ENCODE results near the gene TAS2R20. TPM values are rescaled to one million over a fixed set of nuclear protein-coding genes. Genes with fewer than 3 reads are reported as not detected.
A peak's percentile ranks its signal among the peaks of the same experiment; 100 is the strongest.

TAS2R20 gene
- polyA plus RNA-seq, 1 donor (not counting 4 experiments of a cell fraction or from before 2014, with no cell fraction given) = 0.43 TPM

DNA sequence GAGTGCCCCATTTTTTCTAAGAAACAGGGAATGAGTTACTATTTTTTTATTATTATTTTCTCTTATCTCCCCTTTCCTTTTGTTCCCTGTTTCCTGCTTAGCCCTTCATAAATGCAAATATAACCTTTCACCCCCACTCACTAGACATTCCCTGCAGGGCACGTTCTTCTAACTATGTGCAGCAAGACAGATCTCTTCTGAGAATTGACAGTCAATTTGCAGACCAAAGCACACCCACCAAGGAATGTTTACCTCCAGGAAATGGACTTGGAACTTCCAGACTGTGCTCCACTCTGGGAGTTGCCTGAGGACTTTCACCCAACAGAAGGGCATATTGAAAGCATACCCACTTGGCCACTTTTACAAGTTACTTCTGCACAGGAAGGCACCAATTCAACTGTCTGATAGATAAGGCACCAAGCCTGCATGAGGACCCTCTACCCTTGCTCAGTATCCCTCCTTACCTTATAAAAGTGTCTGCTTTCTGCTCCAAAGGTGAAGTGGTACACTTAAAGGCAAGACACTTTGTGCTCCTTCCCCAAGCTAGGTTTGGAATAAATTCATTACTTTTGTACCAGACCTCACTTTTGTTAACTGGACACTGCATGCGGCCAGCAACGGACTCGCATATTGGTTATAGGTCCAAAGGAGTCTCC, 17.8 kb upstream of the TAS2R20 start:
- Histone ChIP-seq H3K4me2 (ENCODE audit: control insufficient read depth, extremely low read depth, insufficient read depth, low read depth, low read length) (no peak overlapping the region), H3K79me2 (ENCODE audit: control insufficient read depth, insufficient read depth, low read length) (no peaks in the 10 kb centered on the region), H3K9me1 (ENCODE audit: control insufficient read depth, extremely low read depth, insufficient read depth, low read length) (no peaks in the 10 kb centered on the region), H4K20me1 (ENCODE audit: control insufficient read depth, extremely low read depth, insufficient read depth, low read length) (no peaks in the 10 kb centered on the region), H3K4me1 (ENCODE audit: control insufficient read depth, extremely low read depth, insufficient read depth, low read length) (no peaks in the 10 kb centered on the region), H2AFZ (ENCODE audit: control insufficient read depth, low read length) (no peak overlapping the region), H3K4me3 (ENCODE audit: control insufficient read depth in 2 of 3, extremely low read depth in 1 of 3, insufficient read depth in 2 of 3, low read depth in 1 of 3, low read length in 3 of 3) (no peak overlapping the region), H3K36me3 (ENCODE audit: control insufficient read depth in 2 of 2, extremely low read depth in 1 of 2, insufficient read depth in 2 of 2, low read length in 2 of 2) (no peaks in the 10 kb centered on the region), H3K27me3 (ENCODE audit: control insufficient read depth, extremely low read depth, insufficient read depth, low read length) (no peaks in the 10 kb centered on the region), H3K9ac (ENCODE audit: control insufficient read depth, extremely low read depth, insufficient read depth, low read length) (no peak overlapping the region), H3K27ac (ENCODE audit: control insufficient read depth, insufficient read depth, low read length) (no peak overlapping the region), H3K9me3 (ENCODE audit: control insufficient read depth, low read depth, low read length) (no peaks in the 10 kb centered on the region)
- DNase-seq (ENCODE audit: low read depth, low spot score) (no peak), FAIRE-seq (no peak)
- dilution Hi-C loops (cut with MboI; ENCODE audit: extremely low pct_ligation_motif_present, low sequenced_read_pairs) = no loop called here
- TF ChIP-seq EZH2 (IDR thresholded peaks at IDR 0.05; ENCODE audit: low read length) = no peak
- no peak for TF ChIP-seq CTCF (optimal IDR thresholded peaks at IDR 0.05 in 1 of 3, IDR thresholded peaks at IDR 0.05 in 1 of 3, conservative IDR thresholded peaks at IDR 0.05 in 1 of 3; ENCODE audit: extremely low read depth in 1 of 3, insufficient read depth in 2 of 3, low read length in 3 of 3)

GRCh38 chr12:11014234-11014633, 16.1 kb upstream of the TAS2R20 start:
- Histone ChIP-seq H4K20me1 (ENCODE audit: control insufficient read depth, extremely low read depth, insufficient read depth, low read length) (no peaks in the 10 kb centered on the region), H3K9me1 (ENCODE audit: control insufficient read depth, extremely low read depth, insufficient read depth, low read length) (no peaks in the 10 kb centered on the region), H3K27ac (ENCODE audit: control insufficient read depth, insufficient read depth, low read length) (no peak overlapping the region), H3K4me3 (ENCODE audit: control insufficient read depth in 2 of 3, extremely low read depth in 1 of 3, insufficient read depth in 2 of 3, low read depth in 1 of 3, low read length in 3 of 3) (no peak overlapping the region), H3K9ac (ENCODE audit: control insufficient read depth, extremely low read depth, insufficient read depth, low read length) (no peak overlapping the region), H3K36me3 (ENCODE audit: control insufficient read depth in 2 of 2, extremely low read depth in 1 of 2, insufficient read depth in 2 of 2, low read length in 2 of 2) (no peaks in the 10 kb centered on the region), H3K27me3 (ENCODE audit: control insufficient read depth, extremely low read depth, insufficient read depth, low read length) (no peaks in the 10 kb centered on the region), H3K79me2 (ENCODE audit: control insufficient read depth, insufficient read depth, low read length) (no peaks in the 10 kb centered on the region), H3K4me1 (ENCODE audit: control insufficient read depth, extremely low read depth, insufficient read depth, low read length) (no peaks in the 10 kb centered on the region), H3K4me2 (ENCODE audit: control insufficient read depth, extremely low read depth, insufficient read depth, low read depth, low read length) (no peak overlapping the region), H3K9me3 (ENCODE audit: control insufficient read depth, low read depth, low read length) (no peaks in the 10 kb centered on the region), H2AFZ (ENCODE audit: control insufficient read depth, low read length) (no peak overlapping the region)
- dilution Hi-C loops (cut with MboI; ENCODE audit: extremely low pct_ligation_motif_present, low sequenced_read_pairs) = no loop called here
- FAIRE-seq = peak; percentile 61
- no peak for DNase-seq (ENCODE audit: low read depth, low spot score)
- TF ChIP-seq CTCF (optimal IDR thresholded peaks at IDR 0.05 in 1 of 3, IDR thresholded peaks at IDR 0.05 in 1 of 3, conservative IDR thresholded peaks at IDR 0.05 in 1 of 3; ENCODE audit: extremely low read depth in 1 of 3, insufficient read depth in 2 of 3, low read length in 3 of 3) (no peak), EZH2 (IDR thresholded peaks at IDR 0.05; ENCODE audit: low read length) (no peak)

Data from keratinocyte (primary cell).